HEK293 (cell line): ENCODE data around the gene CHN1.

Source experiments
- CTCF ChIA-PET: fragments of 350-600 bp; formaldehyde crosslinking; extraction: SDS; loops from one replicate; lab custom pipeline; 2021; ENCODE audit warnings: antibody characterized with exemption; lab: Yijun Ruan, JAX
- POLR2A ChIA-PET: fragments of 300-600 bp; formaldehyde crosslinking; extraction: SDS; loops from one replicate; lab custom pipeline; 2020; ENCODE audit warnings: antibody characterized with exemption, inconsistent platforms; lab: Yijun Ruan, JAX
- H3K27ac ChIP-seq: fragments of 200-500 bp; sonication (Bioruptor generic); 2 replicates; pipeline ENCODE4 v1.5.1; 2014; ENCODE audit warnings: low read depth, low read length, control low read depth, inconsistent platforms; ENCODE audit errors: extremely low read depth
- H3K36me3 ChIP-seq, 2 experiments: fragments of 200-500 bp in 1 of 2; sonication (Bioruptor generic) in 1 of 2; 1 replicate in 1 of 2; 2 replicates in 1 of 2; pipeline ENCODE4 v1.5.1; 2014 to 2017; ENCODE audit warnings: inconsistent platforms in 2 of 2, low read length in 2 of 2; ENCODE audit not compliant: control insufficient read depth in 2 of 2, insufficient read depth in 1 of 2
- H3K4me1 ChIP-seq: fragments of 200-500 bp; sonication (Bioruptor generic); 2 replicates; pipeline ENCODE4 v1.5.1; 2014; ENCODE audit warnings: mild to moderate bottlenecking, low read length, inconsistent platforms; ENCODE audit not compliant: control insufficient read depth, insufficient read depth
- H3K4me3 ChIP-seq: 2 replicates; pipeline ENCODE4 v1.5.1; 2011; ENCODE audit warnings: low read depth, mild to moderate bottlenecking, control low read depth, low read length, moderate library complexity
- H3K9me3 ChIP-seq: fragments of 200-500 bp; sonication (Bioruptor generic); 2 replicates; pipeline ENCODE4 v1.5.1; 2014; ENCODE audit warnings: low read depth, low read length, inconsistent platforms; ENCODE audit not compliant: control insufficient read depth, insufficient read depth
- BCL6B ChIP-seq: fragments of 450-650 bp; formaldehyde crosslinking; IDR thresholded peaks from 2 replicates; pipeline ENCODE4 v1.5.1; 2017; ENCODE audit warnings: missing biosample characterization, missing genetic modification characterization
- GLIS2 ChIP-seq: fragments of 450-650 bp; formaldehyde crosslinking; IDR thresholded peaks from 2 replicates; pipeline ENCODE4 v1.5.1; 2016; ENCODE audit warnings: missing biosample characterization, missing genetic modification characterization
- IKZF3 ChIP-seq: fragments of 450-650 bp; IDR thresholded peaks from 2 replicates; pipeline ENCODE4 v1.5.0; 2018; ENCODE audit warnings: missing biosample characterization, mild to moderate bottlenecking, missing genetic modification characterization, moderate library complexity
- KLF17 ChIP-seq: fragments of 450-650 bp; formaldehyde crosslinking; IDR thresholded peaks from 2 replicates; pipeline ENCODE4 v1.5.1; 2016; ENCODE audit warnings: missing biosample characterization, missing genetic modification characterization
- KLF9 ChIP-seq: fragments of 450-650 bp; formaldehyde crosslinking; IDR thresholded peaks from 2 replicates; pipeline ENCODE4 v1.5.1; 2016; ENCODE audit warnings: missing biosample characterization, missing genetic modification characterization, low read depth
- OSR2 ChIP-seq: fragments of 450-650 bp; formaldehyde crosslinking; IDR thresholded peaks from 2 replicates; pipeline ENCODE4 v1.5.1; 2016; ENCODE audit warnings: missing biosample characterization, missing genetic modification characterization
- PRDM4 ChIP-seq: fragments of 450-650 bp; formaldehyde crosslinking; IDR thresholded peaks from 2 replicates; pipeline ENCODE4 v1.5.1; 2017; ENCODE audit warnings: missing biosample characterization, missing genetic modification characterization
- SCRT2 ChIP-seq: fragments of 450-650 bp; formaldehyde crosslinking; IDR thresholded peaks from 2 replicates; pipeline ENCODE4 v1.5.1; 2016; ENCODE audit warnings: missing biosample characterization, missing genetic modification characterization
- SP3 ChIP-seq: fragments of 450-650 bp; formaldehyde crosslinking; IDR thresholded peaks from 2 replicates; pipeline ENCODE4 v1.5.1; 2016; ENCODE audit warnings: missing biosample characterization, missing genetic modification characterization
- TRIM28 ChIP-seq: IDR thresholded peaks from 2 replicates; pipeline ENCODE4 v1.6.1; 2011; ENCODE audit warnings: low read length, control low read depth, borderline replicate concordance
- ZBTB11 ChIP-seq: fragments of 450-650 bp; formaldehyde crosslinking; conservative IDR thresholded peaks from 2 replicates; pipeline ENCODE4 v1.5.1; 2016; ENCODE audit warnings: low read depth, missing biosample characterization, missing genetic modification characterization
- ZBTB21 ChIP-seq: fragments of 450-650 bp; formaldehyde crosslinking; IDR thresholded peaks from 2 replicates; pipeline ENCODE4 v1.5.1; 2017; ENCODE audit warnings: missing biosample characterization, missing genetic modification characterization
- ZNF133 ChIP-seq: fragments of 450-650 bp; formaldehyde crosslinking; IDR thresholded peaks from 2 replicates; pipeline ENCODE4 v1.5.1; 2016; ENCODE audit warnings: missing biosample characterization, missing genetic modification characterization
- ZNF16 ChIP-seq: fragments of 450-650 bp; formaldehyde crosslinking; IDR thresholded peaks from 2 replicates; pipeline ENCODE4 v1.5.1; 2016; ENCODE audit warnings: low read depth, missing biosample characterization, missing genetic modification characterization
- ZNF23 ChIP-seq: fragments of 450-650 bp; formaldehyde crosslinking; IDR thresholded peaks from 2 replicates; pipeline ENCODE4 v1.5.1; 2016; ENCODE audit warnings: missing biosample characterization, missing genetic modification characterization, borderline replicate concordance
- ZNF391 ChIP-seq: fragments of 450-650 bp; formaldehyde crosslinking; IDR thresholded peaks from 2 replicates; pipeline ENCODE4 v1.5.1; 2016; ENCODE audit warnings: low read depth, missing biosample characterization, missing genetic modification characterization, borderline replicate concordance
- ZNF394 ChIP-seq: fragments of 450-650 bp; formaldehyde crosslinking; IDR thresholded peaks from 2 replicates; pipeline ENCODE4 v1.5.1; 2016; ENCODE audit warnings: missing biosample characterization, missing genetic modification characterization, mild to moderate bottlenecking, moderate library complexity, borderline replicate concordance
- ZNF473 ChIP-seq: fragments of 450-650 bp; formaldehyde crosslinking; IDR thresholded peaks from 2 replicates; pipeline ENCODE4 v1.5.1; 2017; ENCODE audit warnings: missing biosample characterization, missing genetic modification characterization
- ZNF501 ChIP-seq: fragments of 450-650 bp; formaldehyde crosslinking; IDR thresholded peaks from 2 replicates; pipeline ENCODE4 v1.5.1; 2016; ENCODE audit warnings: missing biosample characterization, missing genetic modification characterization
- ZNF513 ChIP-seq: fragments of 450-650 bp; IDR thresholded peaks from 2 replicates; pipeline ENCODE4 v1.5.1; 2018; ENCODE audit warnings: missing biosample characterization, missing genetic modification characterization
- ZNF561 ChIP-seq: fragments of 450-650 bp; IDR thresholded peaks from 2 replicates; pipeline ENCODE4 v1.5.1; 2018; ENCODE audit warnings: missing biosample characterization, missing genetic modification characterization, borderline replicate concordance
- ZNF600 ChIP-seq: fragments of 450-650 bp; formaldehyde crosslinking; IDR thresholded peaks from 2 replicates; pipeline ENCODE4 v1.5.1; 2016; ENCODE audit warnings: missing biosample characterization, missing genetic modification characterization
- ZNF707 ChIP-seq: fragments of 450-650 bp; formaldehyde crosslinking; IDR thresholded peaks from 2 replicates; pipeline ENCODE4 v1.5.1; 2016; ENCODE audit warnings: missing biosample characterization, missing genetic modification characterization
- ZNF837 ChIP-seq: fragments of 450-650 bp; formaldehyde crosslinking; IDR thresholded peaks from 2 replicates; pipeline ENCODE4 v1.5.1; 2016; ENCODE audit warnings: missing biosample characterization, missing genetic modification characterization

The CHN1 gene

GRCh38 chr2:174794851-174795374 is 210.3 kb downstream of the CHN1 start:
- Histone ChIP-seq H3K36me3 (peaks cover 0 to 5% of the 10 kb centered on the region in 2 experiments; a peak in 2 of 3 replicates), H3K27ac (no peak overlapping the region), H3K4me3 (no peak overlapping the region), H3K4me1 (no peaks in the 10 kb centered on the region), H3K9me3 (no peaks in the 10 kb centered on the region)
- TF ChIP-seq ZBTB21 (tag by site-specific recombination) (no peak), ZNF473 (tag by site-specific recombination) (no peak), ZNF707 (tag by site-specific recombination) (no peak), GLIS2 (tag by site-specific recombination) (no peak), ZNF501 (tag by site-specific recombination) (no peak), KLF17 (no peak), TRIM28 (no peak), ZNF391 (tag by site-specific recombination) (no peak), ZBTB11 (tag by site-specific recombination) (no peak), ZNF133 (tag by site-specific recombination) (no peak), SCRT2 (tag by site-specific recombination) (no peak), KLF9 (no peak), BCL6B (tag by site-specific recombination) (no peak), ZNF16 (tag by site-specific recombination) (no peak)
- POLR2A ChIA-PET: no interaction called here
- CTCF ChIA-PET: interaction anchor here (0.6 to 1.3 kb wide), 3 partner anchors 17 to 46 kb away, joined by 3 to 7 read pairs (median 4); no protein-coding TSS in a partner anchor

GRCh38 chr2:174792309-174793025 is 212.7 kb downstream of the CHN1 start:
- no peaks in the 10 kb centered on the region for H3K36me3 ChIP-seq
- H3K27ac ChIP-seq: no peak overlapping the region
- no peaks in the 10 kb centered on the region for H3K9me3 ChIP-seq
- ChIA-PET CTCF (interaction anchor here (0.6 to 1.1 kb wide), 2 partner anchors 21 to 191 kb away, joined by 4 to 7 read pairs; no protein-coding TSS in a partner anchor), POLR2A (no interaction called here)
- H3K4me3 ChIP-seq: no peak overlapping the region
- no peaks in the 10 kb centered on the region for H3K4me1 ChIP-seq
- TF ChIP-seq PRDM4 (tag by site-specific recombination) (no peak), ZNF513 (tag by site-specific recombination) (no peak), KLF17 (no peak), ZNF23 (tag by site-specific recombination) (no peak), ZNF394 (tag by site-specific recombination) (no peak), ZNF561 (tag by site-specific recombination) (no peak), ZNF600 (tag by site-specific recombination) (no peak), OSR2 (tag by site-specific recombination) (no peak), ZNF837 (tag by site-specific recombination) (no peak), SP3 (tag by site-specific recombination) (no peak), IKZF3 (tag by site-specific recombination) (no peak), SCRT2 (tag by site-specific recombination) (no peak)
